Mesothelial cell of epicardium (in vitro differentiated cells): ENCODE results near the gene CLPTM1L. TPM values are rescaled to one million over a fixed set of nuclear protein-coding genes. Genes with fewer than 3 reads are reported as not detected.
"Not testable (repeated sequence)": the region's sequence is repeated elsewhere in the genome, so short reads cannot be mapped to it uniquely, and the experiment has no call there.

Experiments used
- DNase-seq, 2 experiments: peaks; one replicate each; pipeline ENCODE4 v3.0.0; 2021; ENCODE audit warnings: low spot score in 2 of 2; ENCODE audit not compliant: unreplicated experiment in 2 of 2
- H3K27ac Mint-ChIP-seq: 2 replicates; pipeline ENCODE4 v1.8.0; 2021; ENCODE audit warnings: mixed read lengths
- H3K27me3 Mint-ChIP-seq: 2 replicates; pipeline ENCODE4 v1.8.0; 2021; ENCODE audit warnings: low read depth, mixed read lengths
- H3K36me3 Mint-ChIP-seq: 2 replicates; pipeline ENCODE4 v1.8.0; 2021; ENCODE audit warnings: mixed read lengths
- H3K4me1 Mint-ChIP-seq: 2 replicates; pipeline ENCODE4 v1.8.0; 2021; ENCODE audit warnings: mixed read lengths
- H3K4me3 Mint-ChIP-seq: 2 replicates; pipeline ENCODE4 v1.8.0; 2021; ENCODE audit warnings: mild to moderate bottlenecking, moderate library complexity, mixed read lengths
- H3K9me3 Mint-ChIP-seq: 2 replicates; pipeline ENCODE4 v1.8.0; 2021; ENCODE audit warnings: mixed read lengths
- CTCF ChIP-seq: fragments of 200-600 bp; sonication (generic); IDR thresholded peaks from one replicate; pipeline ENCODE4 v1.5.0; 2021; ENCODE audit warnings: antibody characterized with exemption; ENCODE audit not compliant: unreplicated experiment
- total RNA-seq: library from RNA; stranded (reverse); gene quantifications from 3 replicates; pipeline ENCODE4 v1.2.1, GENCODE V29; 2021

The CLPTM1L gene
- total RNA-seq, 1 donor from 2014 or later: 83.7 TPM

- H3K27ac Mint-ChIP-seq: no peak overlapping the region
- TF ChIP-seq CTCF: no peak
- H3K4me3 Mint-ChIP-seq: no peak overlapping the region
- peaks cover 82% of the 10 kb centered on the region for H3K27me3 Mint-ChIP-seq
- H3K9me3 Mint-ChIP-seq: no peaks in the 10 kb centered on the region
- H3K4me1 Mint-ChIP-seq: no peaks in the 10 kb centered on the region
- no peaks in the 10 kb centered on the region for H3K36me3 Mint-ChIP-seq
- DNase-seq: no peak
Observed at GRCh38 chr5:1378096-1378495, 33.2 kb upstream of the CLPTM1L start.

DNA sequence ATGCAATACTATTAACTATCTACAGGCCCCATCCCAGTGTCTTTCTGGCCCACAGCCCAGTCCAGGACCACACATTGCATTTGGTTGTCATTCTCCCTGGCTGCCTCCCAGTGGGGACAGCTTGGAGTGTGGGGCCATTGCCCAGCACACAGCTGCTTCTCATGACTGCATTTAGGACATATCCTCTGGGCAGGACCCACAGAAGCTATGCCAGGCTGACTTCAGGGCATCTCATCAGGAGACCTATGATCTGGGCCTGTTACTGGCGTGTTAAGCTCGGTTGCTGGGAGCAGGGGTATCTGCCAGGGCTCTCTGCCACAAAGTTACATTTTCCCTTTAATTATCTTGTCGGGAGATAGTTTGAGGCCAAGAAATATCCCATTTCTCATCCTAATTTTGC lies 32.1 kb upstream of the CLPTM1L start:
- H3K36me3 Mint-ChIP-seq: no peaks in the 10 kb centered on the region
- DNase-seq: no peak
- H3K9me3 Mint-ChIP-seq: no peaks in the 10 kb centered on the region
- no peak overlapping the region for H3K4me3 Mint-ChIP-seq
- peaks cover 85% of the 10 kb centered on the region for H3K27me3 Mint-ChIP-seq
- H3K27ac Mint-ChIP-seq: no peak overlapping the region
- TF ChIP-seq CTCF: no peak
- no peaks in the 10 kb centered on the region for H3K4me1 Mint-ChIP-seq

DNA sequence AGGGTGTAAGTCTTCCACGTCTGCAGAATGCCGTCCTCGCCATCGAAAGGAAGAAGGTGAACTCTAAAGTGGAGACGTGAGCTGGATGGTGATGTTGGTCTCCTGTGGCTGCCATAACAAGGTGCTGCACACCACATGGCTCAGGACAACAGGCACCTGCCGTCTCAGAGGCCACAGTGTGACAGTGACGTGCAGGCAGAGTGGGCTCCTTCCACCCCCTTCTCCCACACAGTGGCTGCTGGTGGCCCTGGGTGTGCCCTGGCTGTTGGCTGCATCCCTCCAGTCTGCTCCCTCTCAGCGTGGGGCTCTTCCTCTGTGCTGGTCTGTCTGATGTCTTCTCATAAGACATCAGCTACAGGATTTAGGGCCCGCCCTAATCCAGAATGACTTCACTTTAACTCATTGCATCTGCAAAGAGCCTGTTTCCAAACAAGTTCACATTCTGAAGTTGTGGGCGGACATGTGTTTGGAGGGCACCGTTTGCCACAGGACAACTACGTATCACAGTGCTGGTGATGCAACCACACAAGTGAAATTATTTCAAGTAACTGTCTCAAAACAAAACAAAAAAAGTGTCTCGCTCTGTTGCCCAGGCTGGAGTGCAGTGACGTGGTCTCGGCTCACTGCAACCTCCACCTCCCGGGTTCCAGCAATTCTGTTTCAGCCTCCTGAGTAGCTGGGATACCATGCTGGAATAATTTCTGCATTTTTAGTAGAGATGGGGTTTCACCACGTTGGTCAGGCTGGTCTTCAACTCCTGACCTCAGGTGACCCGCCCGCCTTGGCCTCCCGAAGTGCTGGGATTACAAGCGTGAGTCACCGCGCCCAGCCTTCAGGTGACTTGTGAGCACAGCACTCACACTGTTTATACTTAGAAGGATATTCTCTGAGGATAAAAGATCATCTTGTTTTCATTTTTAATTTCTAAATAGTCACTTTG lies 31.2 kb upstream of the CLPTM1L start:
- H3K9me3 Mint-ChIP-seq: no peaks in the 10 kb centered on the region
- H3K27ac Mint-ChIP-seq: no peak overlapping the region
- no peak for TF ChIP-seq CTCF
- DNase-seq: no peak
- H3K36me3 Mint-ChIP-seq: no peaks in the 10 kb centered on the region
- H3K4me1 Mint-ChIP-seq: no peaks in the 10 kb centered on the region
- H3K27me3 Mint-ChIP-seq: peaks cover 85% of the 10 kb centered on the region
- H3K4me3 Mint-ChIP-seq: no peak overlapping the region

GRCh38 chr5:1374679-1375055 lies 29.8 kb upstream of the CLPTM1L start:
- H3K4me1 Mint-ChIP-seq: no peaks in the 10 kb centered on the region
- no peaks in the 10 kb centered on the region for H3K9me3 Mint-ChIP-seq
- DNase-seq: no peak
- H3K36me3 Mint-ChIP-seq: no peaks in the 10 kb centered on the region
- no peak for TF ChIP-seq CTCF
- no peak overlapping the region for H3K4me3 Mint-ChIP-seq
- peaks cover 83% of the 10 kb centered on the region for H3K27me3 Mint-ChIP-seq
- no peak overlapping the region for H3K27ac Mint-ChIP-seq

- no peak for TF ChIP-seq CTCF
- no peak overlapping the region for H3K27ac Mint-ChIP-seq
- no peaks in the 10 kb centered on the region for H3K4me1 Mint-ChIP-seq
- no peak for DNase-seq
- H3K36me3 Mint-ChIP-seq: no peaks in the 10 kb centered on the region
- H3K27me3 Mint-ChIP-seq: peaks cover 83% of the 10 kb centered on the region
- H3K9me3 Mint-ChIP-seq: no peaks in the 10 kb centered on the region
- H3K4me3 Mint-ChIP-seq: no peak overlapping the region
Observed at GRCh38 chr5:1374030-1374678, 29.3 kb upstream of the CLPTM1L start.

GRCh38 chr5:1371972-1372342 lies 27.1 kb upstream of the CLPTM1L start:
- not testable (repeated sequence) for H3K9me3 Mint-ChIP-seq, H3K36me3 Mint-ChIP-seq, H3K27ac Mint-ChIP-seq, DNase-seq, H3K4me3 Mint-ChIP-seq, H3K4me1 Mint-ChIP-seq
- H3K27me3 Mint-ChIP-seq: peaks cover 84% of the 10 kb centered on the region
